ENCODE results near the gene LAPTM5. TPM values are rescaled to one million over a fixed set of nuclear protein-coding genes. Genes with fewer than 3 reads are reported as not detected.

Gene LAPTM5
- polyA plus RNA-seq, 3 donors, result 1,019 to 1,669 (median 1,153) TPM

GRCh38 chr1:30758121-30758688, 631 bp upstream of the LAPTM5 start:
- peaks cover 68% of the 10 kb centered on the region for H3K79me2 ChIP-seq (ENCODE audit: insufficient read depth, low read length)
- peaks cover 0 to under 1% of the 10 kb centered on the region in 2 donors for H3K36me3 ChIP-seq (replicated peaks in 1 of 2; ENCODE audit: control insufficient read depth in 1 of 2, insufficient read depth in 2 of 2, low read length in 2 of 2)
- peak in 1 of 3 donors; percentile 41 for DNase-seq

More at GRCh38 chr1:30758121-30758688, 631 bp upstream of the LAPTM5 start:
- Histone ChIP-seq H3K4me1 (ENCODE audit: control insufficient read depth in 1 of 2, insufficient read depth in 2 of 2, low read length in 2 of 2) (peaks cover 82 to 87% of the 10 kb centered on the region in 2 donors), H3K9ac (ENCODE audit: insufficient read depth, low read length, poor library complexity, severe bottlenecking) (peak overlapping the region; percentile 100), H3K4me2 (replicated peaks; ENCODE audit: extremely low read depth, low read length, poor library complexity, severe bottlenecking) (peak overlapping the region; percentile 70), H3K4me3 (replicated peaks in 1 of 3; ENCODE audit: low read depth in 2 of 3, low read length in 3 of 3) (peak overlapping the region; percentile 86 to 96 (median 93)), H4K20me1 (ENCODE audit: insufficient read depth, low read length) (peaks cover 82% of the 10 kb centered on the region), H3K27ac (ENCODE audit: low read depth in 1 of 2, low read length in 2 of 2) (peak overlapping the region; percentile 97 to 100), H3K27me3 (ENCODE audit: control insufficient read depth in 2 of 2, insufficient read depth in 2 of 2, low read length in 2 of 2) (no peaks in the 10 kb centered on the region), H2AFZ (ENCODE audit: insufficient read depth, low read depth, low read length, poor library complexity, severe bottlenecking) (no peak overlapping the region), H3K9me3 (replicated peaks in 1 of 2; ENCODE audit: control insufficient read depth in 1 of 2, insufficient read depth in 1 of 2, low read length in 2 of 2) (no peaks in the 10 kb centered on the region)
- Mint-ChIP-seq H3K36me3 (peaks cover 25 to 35% of the 10 kb centered on the region in 2 donors), H3K27ac (peak overlapping the region; percentile 99 to 100 (median 100)), H3K9me3 (peaks cover 0 to 10% (median 3%) of the 10 kb centered on the region in 7 donors), H3K27me3 (ENCODE audit: low read depth in 3 of 3) (no peaks in the 10 kb centered on the region), H3K4me3 (peak overlapping the region; percentile 82 to 92), H3K4me1 (peaks cover 64% of the 10 kb centered on the region)
- no peak for TF ChIP-seq CTCF (IDR thresholded peaks at IDR 0.05)
- intact Hi-C loops (cut with micrococcal nuclease), result loop anchor here in 1 of 2 donors (2.0 kb wide), 1 partner anchor 21 kb away; no protein-coding TSS in a partner anchor
- WGBS (ENCODE audit: insufficient coverage), result 20% methylated on average over 5 of the region's 7 CpGs
